Skeletal muscle tissue (tissue), 4 donors: ENCODE data around the gene COL9A2. TPM values are rescaled to one million over a fixed set of nuclear protein-coding genes. Genes with fewer than 3 reads are reported as not detected.

Experiments
- H3K27ac ChIP-seq: one replicate; pipeline ENCODE4 v1.7.0; 2013; ENCODE audit warnings: mild to moderate bottlenecking, low read depth, low read length, inconsistent platforms
- H3K27me3 ChIP-seq, 3 donors: one replicate each; pipeline ENCODE4 v1.7.0; 2013; ENCODE audit warnings: low read length in 3 of 3; ENCODE audit not compliant: control insufficient read depth in 3 of 3, insufficient read depth in 3 of 3
- H3K36me3 ChIP-seq, 3 donors: one replicate each; pipeline ENCODE4 v1.7.0; 2013; ENCODE audit warnings: low read length in 3 of 3; ENCODE audit not compliant: control insufficient read depth in 3 of 3, insufficient read depth in 3 of 3
- H3K4me1 ChIP-seq, 3 donors: one replicate each; pipeline ENCODE4 v1.7.0; 2013; ENCODE audit warnings: low read length in 3 of 3, mild to moderate bottlenecking in 3 of 3; ENCODE audit not compliant: control insufficient read depth in 3 of 3, insufficient read depth in 3 of 3
- H3K4me3 ChIP-seq, 3 donors: one replicate each; pipeline ENCODE4 v1.7.0; 2013; ENCODE audit warnings: low read length in 3 of 3
- H3K9ac ChIP-seq, 3 donors: one replicate each; pipeline ENCODE4 v1.7.0; 2013; ENCODE audit warnings: low read length in 3 of 3, mild to moderate bottlenecking in 3 of 3, moderate library complexity in 2 of 3, low read depth in 1 of 3
- H3K9me3 ChIP-seq, 3 donors: one replicate each; pipeline ENCODE4 v1.7.0; 2013; ENCODE audit warnings: low read length in 3 of 3; ENCODE audit not compliant: control insufficient read depth in 3 of 3
- total RNA-seq: library from RNA; depleted of rRNA; stranded (reverse); fragments of >200 nt; gene quantifications from one replicate; pipeline ENCODE4 v1.2.3, GENCODE V29; 2014
- donor health status: Osteomylitis.

COL9A2 gene
- total RNA-seq, 1 donor from 2014 or later = 7.8 TPM

GRCh38 chr1:40255231-40255630 lies 61.9 kb downstream of the COL9A2 start:
- Histone ChIP-seq H3K9me3 (no peaks in the 10 kb centered on the region), H3K9ac (no peak overlapping the region), H3K27ac (no peak overlapping the region), H3K4me1 (peaks cover 11 to 32% (median 12%) of the 10 kb centered on the region in 3 donors), H3K4me3 (no peak overlapping the region), H3K27me3 (no peaks in the 10 kb centered on the region), H3K36me3 (peaks cover 2 to 3% (median 3%) of the 10 kb centered on the region in 3 donors)

- Histone ChIP-seq H3K9me3 (no peaks in the 10 kb centered on the region), H3K4me3 (no peak overlapping the region), H3K9ac (no peak overlapping the region), H3K4me1 (peaks cover 4 to 16% (median 8%) of the 10 kb centered on the region in 3 donors), H3K27me3 (no peaks in the 10 kb centered on the region), H3K27ac (no peak overlapping the region), H3K36me3 (no peaks in the 10 kb centered on the region)
Measured at GRCh38 chr1:40252601-40253000, 64.5 kb downstream of the COL9A2 start.

- Histone ChIP-seq H3K4me3 (no peak overlapping the region), H3K9me3 (no peaks in the 10 kb centered on the region), H3K27me3 (no peaks in the 10 kb centered on the region), H3K9ac (no peak overlapping the region), H3K27ac (no peak overlapping the region), H3K4me1 (peaks cover 4 to 9% (median 4%) of the 10 kb centered on the region in 3 donors), H3K36me3 (no peaks in the 10 kb centered on the region)
Measured at GRCh38 chr1:40251456-40251855, 65.6 kb downstream of the COL9A2 start.

Other genes with a start within 250 kb of the COL9A2 start
- 33.4 TPM for gene PPT1, start 220.0 kb downstream of the COL9A2 start, total RNA-seq
- gene RLF, start 155.9 kb downstream of the COL9A2 start, total RNA-seq = 29.2 TPM
- gene TMCO2, start 69.3 kb downstream of the COL9A2 start, total RNA-seq = not detected
- 33.4 TPM for gene ZMPSTE24, start 59.0 kb downstream of the COL9A2 start, total RNA-seq
- 9.9 TPM for gene SMAP2, start 56.4 kb upstream of the COL9A2 start, total RNA-seq
- under 0.01 TPM for gene ZFP69B, start 133.2 kb upstream of the COL9A2 start, total RNA-seq
- gene ZFP69, start 160.0 kb upstream of the COL9A2 start, total RNA-seq = 3.7 TPM
- 6.3 TPM for gene EXO5, start 191.5 kb upstream of the COL9A2 start, total RNA-seq
- gene ZNF684, start 214.4 kb upstream of the COL9A2 start, total RNA-seq = 2.1 TPM